Calu3 (cell line): ENCODE measurements around the gene SMAD2. TPM values are rescaled to one million over a fixed set of nuclear protein-coding genes. Genes with fewer than 3 reads are reported as not detected.

ENCODE experiments used
- BruUV-seq: library from RNA; stranded (reverse); fragments of 400-500 nt; replicated peaks from 2 replicates; lab custom pipeline; 2021; lab: Mats Ljungman, UMichigan
- CTCF ChIA-PET: fragments of 300-600 bp; sonication (Branson Sonifier 250); formaldehyde crosslinking; loops from one replicate; lab custom pipeline; 2022; ENCODE audit warnings: antibody characterized with exemption; lab: Charles Lee
- DNase-seq: peaks from one replicate; pipeline ENCODE4 v3.0.0; 2022
- H3K27ac Mint-ChIP-seq: one replicate; pipeline ENCODE4 v1.8.0; 2022; ENCODE audit warnings: mixed read lengths; ENCODE audit not compliant: unreplicated experiment
- H3K27me3 Mint-ChIP-seq: one replicate; pipeline ENCODE4 v1.8.0; 2022; ENCODE audit warnings: mixed read lengths; ENCODE audit not compliant: unreplicated experiment
- H3K36me3 Mint-ChIP-seq: one replicate; pipeline ENCODE4 v1.8.0; 2022; ENCODE audit warnings: mild to moderate bottlenecking, moderate library complexity, mixed read lengths; ENCODE audit not compliant: insufficient read depth, unreplicated experiment
- H3K4me1 Mint-ChIP-seq: one replicate; pipeline ENCODE4 v1.8.0; 2022; ENCODE audit warnings: mild to moderate bottlenecking, low read depth, mixed read lengths; ENCODE audit not compliant: unreplicated experiment
- H3K4me3 Mint-ChIP-seq: one replicate; pipeline ENCODE4 v1.8.0; 2022; ENCODE audit warnings: mild to moderate bottlenecking, low read depth, moderate library complexity, mixed read lengths; ENCODE audit not compliant: unreplicated experiment
- H3K9me3 Mint-ChIP-seq: one replicate; pipeline ENCODE4 v1.8.0; 2022; ENCODE audit warnings: low read depth, mixed read lengths; ENCODE audit not compliant: unreplicated experiment
- CTCF ChIP-seq: fragments of 200-600 bp; IDR thresholded peaks from one replicate; pipeline ENCODE4 v1.8.0; 2022; ENCODE audit warnings: antibody characterized with exemption; ENCODE audit not compliant: unreplicated experiment
- intact Hi-C: fragments of 100-400 bp; cut with micrococcal nuclease; formaldehyde crosslinking; loops from one replicate; pipeline ENCODE4 v1.10.0; 2022; ENCODE audit not compliant: unreplicated experiment
- total RNA-seq: library from RNA; stranded (reverse); gene quantifications from 2 replicates; pipeline ENCODE4 v1.2.3, GENCODE V29; 2022

SMAD2 gene
- total RNA-seq, 1 experiment from 2014 or later: 134 TPM

- H3K4me1 Mint-ChIP-seq: peaks cover 52% of the 10 kb centered on the region
- no peak overlapping the region for H3K4me3 Mint-ChIP-seq
- H3K36me3 Mint-ChIP-seq: no peaks in the 10 kb centered on the region
- TF ChIP-seq CTCF: no peak
- no peak for DNase-seq
- no peaks in the 10 kb centered on the region for H3K9me3 Mint-ChIP-seq
- H3K27me3 Mint-ChIP-seq: no peaks in the 10 kb centered on the region
- H3K27ac Mint-ChIP-seq: peak overlapping the region; percentile 9
- intact Hi-C loops: loop anchor here (5.0 to 10.0 kb wide), 2 partner anchors 56 to 121 kb away; no protein-coding TSS in a partner anchor
- no TSS peak for BruUV-seq
- CTCF ChIA-PET: no interaction called here
Observed at GRCh38 chr18:47881042-47881441, 49.4 kb downstream of the SMAD2 start.

GRCh38 chr18:47877892-47878291, 52.6 kb downstream of the SMAD2 start:
- Mint-ChIP-seq H3K36me3 (no peaks in the 10 kb centered on the region), H3K27me3 (no peaks in the 10 kb centered on the region), H3K4me3 (no peak overlapping the region), H3K4me1 (peaks cover 47% of the 10 kb centered on the region), H3K9me3 (no peaks in the 10 kb centered on the region), H3K27ac (no peak overlapping the region)
- TF ChIP-seq CTCF: no peak
- DNase-seq: no peak
- intact Hi-C loops: no loop called here
- no TSS peak for BruUV-seq
- CTCF ChIA-PET: no interaction called here

GRCh38 chr18:47876813-47877212, 53.6 kb downstream of the SMAD2 start:
- BruUV-seq: no TSS peak
- no peak overlapping the region for H3K27ac Mint-ChIP-seq
- no peak overlapping the region for H3K4me3 Mint-ChIP-seq
- peaks cover 36% of the 10 kb centered on the region for H3K4me1 Mint-ChIP-seq
- DNase-seq: no peak
- no peak for TF ChIP-seq CTCF
- no peaks in the 10 kb centered on the region for H3K9me3 Mint-ChIP-seq
- H3K36me3 Mint-ChIP-seq: no peaks in the 10 kb centered on the region
- CTCF ChIA-PET: no interaction called here
- intact Hi-C loops: no loop called here
- no peaks in the 10 kb centered on the region for H3K27me3 Mint-ChIP-seq

GRCh38 chr18:47873625-47874024, 56.8 kb downstream of the SMAD2 start:
- Mint-ChIP-seq H3K27me3 (no peaks in the 10 kb centered on the region), H3K4me3 (no peak overlapping the region), H3K27ac (no peak overlapping the region), H3K9me3 (no peaks in the 10 kb centered on the region), H3K36me3 (no peaks in the 10 kb centered on the region), H3K4me1 (peaks cover 21% of the 10 kb centered on the region)
- no peak for TF ChIP-seq CTCF
- CTCF ChIA-PET: no interaction called here
- no peak for DNase-seq
- BruUV-seq: no TSS peak
- intact Hi-C loops: no loop called here
